HG03565 (cell line): Measurements from ENCODE around the gene UROC1.

Experiments
- ATAC-seq: cut with Tn5 transposase; IDR thresholded peaks from one replicate; pipeline ENCODE4 v1.9.1; 2021; ENCODE audit warnings: mild to moderate bottlenecking, moderate library complexity; ENCODE audit not compliant: unreplicated experiment

Gene UROC1

DNA sequence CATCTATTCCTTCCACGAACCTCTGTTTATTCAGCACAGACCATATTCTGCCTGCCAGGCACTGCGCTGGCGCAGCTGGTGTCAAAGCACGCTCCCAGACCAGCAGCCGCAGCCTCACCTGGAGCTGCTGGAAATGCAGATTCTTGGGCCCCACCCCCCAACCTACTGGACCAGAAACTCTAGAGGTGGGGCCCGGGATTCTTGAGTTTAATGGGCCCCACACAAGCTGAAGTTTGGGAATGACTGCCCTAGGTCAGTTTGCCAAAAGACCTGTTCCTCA is 13.4 kb upstream of the UROC1 start:
- ATAC-seq: no peak

DNA sequence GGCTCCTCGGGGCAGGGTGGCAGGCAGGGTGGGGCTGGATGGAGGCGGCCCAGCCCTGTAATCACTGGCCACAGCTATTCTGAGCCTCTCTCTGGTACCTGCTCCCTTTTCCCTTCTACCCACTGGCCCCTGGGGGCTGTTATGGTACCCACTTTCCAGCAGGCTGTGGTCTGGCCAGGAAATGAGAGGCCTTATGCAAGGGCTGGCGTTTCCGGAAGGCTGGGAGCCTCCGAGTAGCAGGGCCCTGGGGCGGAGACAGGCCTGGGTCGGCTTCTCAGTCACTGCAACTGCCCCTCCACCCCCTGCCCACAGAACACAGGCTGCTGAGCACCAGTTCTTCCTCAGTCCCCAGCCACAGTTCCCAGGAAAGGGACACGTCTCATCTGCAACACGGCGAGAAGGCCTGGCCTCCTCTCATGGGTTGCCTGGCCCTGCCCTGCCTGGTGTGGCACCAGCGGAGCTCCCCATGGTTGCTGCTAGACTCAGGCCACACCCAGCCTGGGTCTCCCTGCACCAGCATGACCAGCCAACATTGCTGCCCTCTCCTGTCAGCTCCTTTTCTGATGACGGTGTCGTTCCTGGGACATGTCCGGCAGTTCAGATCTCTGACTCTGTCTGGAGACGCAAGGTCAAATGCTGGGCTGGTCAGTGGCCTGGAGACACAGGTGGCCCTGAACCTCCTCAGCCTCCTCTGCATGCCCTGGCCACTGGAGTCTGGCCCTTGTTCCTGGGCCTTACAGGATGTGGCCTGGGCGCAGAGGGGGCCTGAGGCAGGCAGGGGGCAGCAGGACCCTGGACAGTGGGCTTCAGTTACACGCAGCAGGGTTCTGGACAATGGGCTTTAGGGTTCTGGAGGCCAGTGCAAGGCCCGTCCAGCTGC is 12.8 kb upstream of the UROC1 start:
- no peak for ATAC-seq

GRCh38 chr3:126529585-126530170 is 12.1 kb upstream of the UROC1 start:
- ATAC-seq: no peak

- ATAC-seq: no peak
Measured at GRCh38 chr3:126528800-126529541, 11.4 kb upstream of the UROC1 start.

- no peak for ATAC-seq
Measured at GRCh38 chr3:126528419-126528799, 10.8 kb upstream of the UROC1 start.

GRCh38 chr3:126527455-126528211 is 10.1 kb upstream of the UROC1 start:
- no peak for ATAC-seq

GRCh38 chr3:126527006-126527405 is 9.4 kb upstream of the UROC1 start:
- no peak for ATAC-seq

GRCh38 chr3:126526668-126527005 is 9.1 kb upstream of the UROC1 start:
- ATAC-seq: no peak

GRCh38 chr3:126525853-126526667 is 8.5 kb upstream of the UROC1 start:
- no peak for ATAC-seq

DNA sequence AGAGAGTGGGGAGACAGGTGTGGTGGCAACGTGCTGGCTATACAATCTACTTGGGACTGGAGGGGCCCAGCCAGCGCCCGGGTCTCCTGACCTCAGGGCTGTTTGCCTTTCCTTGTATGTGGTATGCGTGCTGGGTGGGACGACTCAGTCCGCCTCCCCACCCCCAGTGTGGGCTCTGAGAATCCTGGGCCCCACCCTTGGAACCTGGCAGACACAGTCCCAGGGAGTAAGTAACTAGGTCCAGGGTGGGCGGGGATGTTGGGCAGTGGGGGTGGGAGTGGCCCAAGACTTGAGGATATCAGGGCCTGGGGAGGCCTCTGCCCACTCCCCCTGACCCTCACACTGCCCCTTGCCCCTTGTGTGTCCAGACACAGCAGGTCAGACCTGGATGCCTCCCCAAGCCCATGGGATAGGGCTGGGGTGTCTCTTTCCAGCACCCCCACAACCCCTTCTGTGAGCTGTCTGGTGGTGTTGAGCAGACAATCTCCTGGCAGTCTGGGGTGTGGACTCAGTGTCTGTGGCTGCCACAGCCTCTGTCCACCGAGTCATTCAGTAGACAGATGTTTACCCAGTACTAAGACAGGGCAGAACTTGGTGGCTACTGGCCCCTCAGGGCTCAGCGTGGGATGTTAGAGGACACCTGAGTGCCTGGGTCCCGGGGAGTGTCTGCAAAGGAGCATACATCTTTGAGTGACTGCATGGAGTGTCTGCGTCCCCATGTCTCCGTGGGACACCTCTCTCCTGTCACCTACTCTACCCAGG is 7.7 kb upstream of the UROC1 start:
- ATAC-seq: no peak

DNA sequence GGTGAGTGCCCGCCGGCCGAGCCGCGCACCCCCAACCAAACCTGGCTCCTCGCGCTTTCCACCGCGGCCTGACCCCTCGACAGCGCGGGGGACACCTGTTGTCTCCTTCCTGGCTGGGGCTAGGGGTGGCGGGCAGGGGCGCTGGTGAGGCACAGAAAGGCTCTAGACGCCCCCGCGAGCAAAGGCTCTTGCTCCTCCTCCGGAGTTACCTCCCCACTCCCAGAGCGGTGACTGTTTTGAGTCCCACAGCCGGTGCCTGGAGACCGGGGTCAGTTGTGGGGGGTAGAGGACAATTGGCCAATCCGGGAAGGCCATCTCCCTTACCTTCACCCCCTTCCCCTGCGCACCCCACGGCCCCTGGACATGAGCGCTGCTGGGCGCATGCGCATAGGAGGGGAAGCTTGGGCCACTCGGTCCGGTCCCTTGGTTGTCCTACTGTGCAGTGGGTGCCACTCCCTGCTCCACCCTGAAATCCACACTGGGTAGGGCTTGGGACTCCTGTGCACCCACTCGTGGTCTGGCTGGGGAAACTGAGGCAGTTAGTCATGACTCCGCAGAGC is 6.9 kb upstream of the UROC1 start:
- no peak for ATAC-seq

- no peak for ATAC-seq
Measured at GRCh38 chr3:126523745-126524428, 6.3 kb upstream of the UROC1 start, which contains the start of gene CHST13. TSS of gene CHST13 (plus strand) at chr3:126524155. CDS start at chr3:126524333, 178 bp downstream.

- ATAC-seq: no peak
Measured at GRCh38 chr3:126522363-126522788, 4.8 kb upstream of the UROC1 start.

DNA sequence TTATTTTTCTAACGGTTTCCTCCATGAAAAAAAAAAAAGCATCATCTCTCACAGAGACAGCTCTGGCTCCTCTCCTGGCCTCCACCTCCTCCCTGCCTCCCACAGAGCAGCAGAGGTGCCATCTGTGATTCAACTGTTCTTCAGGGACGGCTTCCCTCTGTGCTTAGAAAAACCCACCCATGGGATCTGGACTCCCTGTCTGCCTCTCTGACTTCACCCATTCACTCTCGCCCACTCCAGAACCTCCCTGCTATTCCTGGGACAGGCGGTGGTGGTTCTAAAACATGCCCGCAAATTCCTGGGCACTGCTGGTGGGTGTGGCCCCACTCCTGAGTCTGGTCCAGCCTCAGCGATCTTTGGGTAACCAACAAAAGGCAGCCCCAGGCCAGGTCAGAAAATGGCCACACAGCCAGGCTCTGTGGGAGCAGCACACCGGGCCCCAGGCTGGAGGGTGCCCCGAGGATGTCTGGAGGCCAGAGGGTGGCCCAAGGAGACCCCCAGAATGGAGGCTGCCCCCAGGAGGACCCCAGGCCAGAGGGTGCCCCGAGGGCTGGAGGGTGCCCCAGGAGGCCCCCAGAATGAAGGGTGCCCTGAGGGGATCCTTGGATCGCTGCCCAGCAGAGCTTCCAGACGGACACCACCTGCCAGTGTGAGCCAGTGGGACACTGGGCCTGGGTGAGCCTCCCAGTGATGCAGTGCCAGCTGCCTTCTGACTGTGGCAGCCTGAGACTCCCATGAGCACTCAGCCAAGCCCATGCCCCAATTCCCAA is 3.7 kb upstream of the UROC1 start:
- ATAC-seq: no peak

GRCh38 chr3:126519506-126520455 is 2.2 kb upstream of the UROC1 start:
- no peak for ATAC-seq

GRCh38 chr3:126518779-126519177 is 1.2 kb upstream of the UROC1 start:
- no peak for ATAC-seq
